Measurements from ENCODE around the gene PRPF19.

The PRPF19 gene

DNA sequence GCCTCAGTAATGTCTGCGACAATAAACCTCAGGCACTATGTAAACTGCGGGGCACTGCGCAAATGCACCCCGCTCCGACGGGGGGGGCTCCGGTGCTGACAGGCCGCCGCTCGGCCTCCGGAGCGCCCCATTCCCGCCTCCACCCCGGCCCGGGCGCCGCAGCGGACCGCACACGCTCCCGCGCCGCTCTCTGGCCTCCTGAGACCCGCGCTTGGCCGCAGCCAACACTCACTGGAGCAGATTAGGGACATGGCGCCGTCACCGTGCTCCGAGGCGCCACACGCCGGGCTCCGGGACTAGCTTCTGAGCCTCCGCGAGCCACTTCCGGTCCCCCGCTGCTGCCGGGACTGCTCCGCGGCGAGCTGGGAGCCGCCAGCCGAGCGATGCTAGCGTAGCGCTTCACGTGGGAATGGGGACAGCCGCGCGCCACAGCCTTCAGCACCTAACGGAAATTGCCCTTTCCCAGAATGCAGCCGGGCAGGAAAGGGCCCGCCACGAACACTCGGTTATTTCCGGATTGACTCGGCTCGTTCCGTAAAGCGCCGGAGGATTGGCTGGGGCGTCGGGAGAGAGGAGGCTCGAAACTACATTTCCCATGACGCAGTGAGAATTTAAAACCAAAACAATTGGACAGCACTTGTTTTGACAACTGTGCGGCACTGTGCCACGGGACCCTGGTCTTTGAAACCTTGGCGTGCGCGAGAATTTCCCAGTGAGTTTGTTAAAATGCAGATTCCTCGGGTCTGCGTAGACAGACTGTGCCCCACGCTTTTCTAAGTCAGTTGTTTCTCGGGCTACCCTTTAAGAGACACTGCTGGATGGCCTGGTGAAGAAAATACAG is at the start of gene PRPF19:
PRPF19 (minus strand) TSS at position 454 of the 841 bp plus-strand sequence; CDS start at position 251, 203 bp downstream.
- peak; percentile 97 for DNase-seq (ENCODE audit: low read depth in 2 of 2)

DNA sequence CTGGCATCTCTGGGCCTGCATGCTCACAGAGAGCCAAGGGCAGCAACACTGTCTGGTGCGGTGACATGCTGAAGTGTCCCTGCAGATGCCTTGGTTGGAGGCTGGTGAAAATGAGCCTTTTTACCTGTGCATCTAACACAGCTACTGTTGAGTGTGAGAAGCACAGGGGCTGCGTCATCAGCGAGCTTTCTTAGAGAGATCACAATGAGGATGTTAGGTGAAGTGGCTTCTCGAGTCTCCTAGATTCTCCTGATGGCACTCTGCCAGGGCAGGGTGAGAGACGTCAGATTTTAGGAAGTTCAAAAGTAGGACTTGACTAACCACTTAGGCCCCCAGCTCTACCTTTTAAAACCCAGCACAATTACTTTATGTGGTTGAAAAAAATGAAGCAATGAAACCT is 49.2 kb upstream of the PRPF19 start:
- no peak for DNase-seq (ENCODE audit: low read depth in 2 of 2)

- DNase-seq (ENCODE audit: low read depth in 2 of 2): no peak
Measured at GRCh38 chr11:60954421-60954820, 48.0 kb upstream of the PRPF19 start.

GRCh38 chr11:60953781-60954180 is 47.4 kb upstream of the PRPF19 start:
- no peak for DNase-seq (ENCODE audit: low read depth in 2 of 2)

GRCh38 chr11:60952742-60953170 is 46.4 kb upstream of the PRPF19 start:
- no peak for DNase-seq (ENCODE audit: low read depth in 2 of 2)

DNA sequence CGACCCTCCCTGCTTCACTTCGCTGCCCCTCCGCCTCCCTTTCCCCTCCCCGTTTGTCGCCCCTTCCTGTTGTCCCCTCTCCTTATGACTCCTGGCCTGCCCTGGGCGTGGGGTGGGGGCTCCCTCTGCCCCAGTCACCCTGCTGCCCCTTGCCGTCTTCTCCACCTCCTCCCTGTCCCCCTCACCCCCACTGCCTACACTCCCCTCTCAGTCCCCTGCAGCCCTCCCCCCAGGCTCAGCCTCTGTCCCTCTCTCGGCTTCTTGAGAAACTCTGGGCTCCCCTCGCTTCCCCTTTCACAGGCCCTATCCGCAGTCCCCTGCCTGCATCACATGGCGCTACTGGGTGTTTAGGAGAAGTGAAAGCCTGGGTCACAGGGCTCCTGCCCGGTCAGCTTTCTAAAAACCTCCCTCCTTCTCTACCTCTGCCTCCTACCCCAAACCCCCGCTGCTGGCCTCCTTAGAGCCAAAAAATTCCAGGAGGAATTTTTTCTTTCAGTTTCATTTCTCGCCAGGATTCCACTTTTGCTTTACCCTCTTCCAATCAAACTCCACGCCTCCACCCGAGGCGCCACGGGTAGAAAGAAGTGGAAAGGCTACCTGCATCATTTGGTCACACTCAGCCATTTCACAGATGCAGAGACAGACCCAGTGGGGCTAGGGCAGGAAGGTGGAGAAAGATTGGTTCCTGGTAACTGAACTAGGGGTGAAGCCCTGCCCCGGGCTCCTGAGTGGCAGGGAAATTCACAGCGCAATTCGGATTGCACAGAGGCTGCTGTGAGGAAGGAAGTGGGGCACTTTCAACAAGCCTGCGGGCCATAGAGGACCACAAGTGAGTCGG is 45.7 kb upstream of the PRPF19 start, which contains the start of gene SLC15A3:
SLC15A3 (minus strand) TSS at position 273 of the 838 bp plus-strand sequence. CDS start 625 bp downstream, outside the sequence.
- no peak for DNase-seq (ENCODE audit: low read depth in 2 of 2)

- DNase-seq (ENCODE audit: low read depth in 2 of 2): no peak
Measured at GRCh38 chr11:60951606-60951903, 45.2 kb upstream of the PRPF19 start.

DNA sequence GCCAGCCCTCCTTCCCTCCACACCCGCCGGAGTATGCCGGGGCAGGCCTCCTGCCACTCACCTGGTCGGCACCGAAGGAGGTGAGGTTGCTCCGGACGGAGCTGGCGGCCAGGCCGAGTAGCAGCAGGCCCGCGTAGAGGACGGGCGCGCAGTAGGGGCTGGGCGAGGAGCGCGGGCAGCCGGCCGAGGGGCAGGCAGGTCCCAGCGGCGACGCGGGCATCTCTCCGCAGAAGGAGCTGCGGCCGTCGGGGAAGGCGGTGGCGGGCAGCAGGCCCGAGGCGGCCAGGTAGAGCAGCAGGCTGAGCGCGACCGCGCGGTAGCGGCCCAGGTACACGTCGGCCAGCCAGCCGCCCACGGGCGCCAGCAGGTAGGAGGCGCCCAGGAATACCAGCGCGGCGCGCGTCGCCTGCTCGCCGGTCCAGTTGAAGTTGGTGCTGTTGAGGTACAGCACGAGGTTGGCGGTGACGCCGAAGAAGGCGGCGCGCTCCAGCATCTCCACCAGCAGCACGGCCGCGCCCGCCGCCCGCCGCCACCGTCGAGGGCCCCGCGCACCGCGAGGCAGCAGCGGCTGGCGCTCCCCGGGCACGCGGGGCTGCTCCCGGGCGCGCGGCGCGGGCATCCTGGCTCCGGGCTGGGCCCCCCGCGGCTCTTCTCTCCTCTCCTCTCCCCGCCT is 44.7 kb upstream of the PRPF19 start:
- no peak for DNase-seq (ENCODE audit: low read depth in 2 of 2)

- no peak for DNase-seq (ENCODE audit: low read depth in 2 of 2)
Measured at GRCh38 chr11:60950024-60950423, 43.6 kb upstream of the PRPF19 start.

DNA sequence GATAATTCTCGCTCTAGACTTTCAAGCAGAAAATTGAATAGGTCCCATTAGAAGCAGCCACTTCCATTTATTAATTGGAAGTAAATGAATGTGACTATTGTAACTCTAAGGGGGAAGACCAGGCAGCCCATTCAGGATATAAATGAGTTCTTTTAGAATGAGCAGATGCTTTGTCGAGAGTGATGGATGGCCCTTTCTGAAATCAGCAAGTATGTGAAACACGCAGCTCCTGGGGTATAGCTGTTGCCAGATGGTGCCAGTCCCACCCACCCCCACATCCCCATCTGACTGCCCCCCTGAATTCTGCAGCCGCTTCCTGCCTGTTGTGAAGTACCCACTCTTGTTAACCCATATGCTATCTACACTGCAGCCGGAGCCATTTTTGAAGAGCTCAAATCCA is 41.9 kb upstream of the PRPF19 start:
- DNase-seq (ENCODE audit: low read depth in 2 of 2): no peak

GRCh38 chr11:60947700-60948099 is 41.3 kb upstream of the PRPF19 start:
- no peak for DNase-seq (ENCODE audit: low read depth in 2 of 2)

DNA sequence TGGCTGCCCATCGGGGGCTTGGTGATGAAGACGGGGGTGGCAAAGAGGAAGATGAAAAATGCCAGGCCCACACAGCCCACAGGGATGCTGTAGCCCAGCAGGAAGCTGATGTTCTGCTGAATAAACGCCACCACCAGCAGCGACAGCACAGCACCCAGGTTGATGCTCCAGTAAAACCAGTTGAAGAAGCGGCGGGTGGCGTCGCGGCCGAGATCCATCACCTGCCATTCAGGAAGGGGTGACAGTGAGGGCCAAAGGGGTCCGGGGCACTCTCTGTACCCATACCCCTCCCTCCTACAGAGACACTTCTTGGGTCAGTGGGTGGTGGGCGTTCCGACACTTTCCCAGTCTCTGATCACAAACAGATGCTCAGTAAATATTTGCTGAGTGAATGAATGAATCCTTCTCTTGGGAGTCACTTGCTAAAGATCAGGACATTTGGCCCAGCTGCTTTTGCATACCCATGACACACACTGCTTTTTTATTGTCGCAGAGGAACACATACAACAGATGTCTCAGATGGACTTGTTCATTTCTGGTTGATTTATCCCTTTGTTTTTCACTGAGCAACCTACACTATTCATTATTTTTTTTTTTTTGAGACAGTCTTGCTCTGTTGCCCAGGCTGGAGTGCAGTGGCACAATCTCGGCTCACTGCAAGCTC is 40.3 kb upstream of the PRPF19 start:
- DNase-seq (ENCODE audit: low read depth in 2 of 2): no peak

- DNase-seq (ENCODE audit: low read depth in 2 of 2): no peak
Measured at GRCh38 chr11:60945295-60945667, 38.9 kb upstream of the PRPF19 start.

DNA sequence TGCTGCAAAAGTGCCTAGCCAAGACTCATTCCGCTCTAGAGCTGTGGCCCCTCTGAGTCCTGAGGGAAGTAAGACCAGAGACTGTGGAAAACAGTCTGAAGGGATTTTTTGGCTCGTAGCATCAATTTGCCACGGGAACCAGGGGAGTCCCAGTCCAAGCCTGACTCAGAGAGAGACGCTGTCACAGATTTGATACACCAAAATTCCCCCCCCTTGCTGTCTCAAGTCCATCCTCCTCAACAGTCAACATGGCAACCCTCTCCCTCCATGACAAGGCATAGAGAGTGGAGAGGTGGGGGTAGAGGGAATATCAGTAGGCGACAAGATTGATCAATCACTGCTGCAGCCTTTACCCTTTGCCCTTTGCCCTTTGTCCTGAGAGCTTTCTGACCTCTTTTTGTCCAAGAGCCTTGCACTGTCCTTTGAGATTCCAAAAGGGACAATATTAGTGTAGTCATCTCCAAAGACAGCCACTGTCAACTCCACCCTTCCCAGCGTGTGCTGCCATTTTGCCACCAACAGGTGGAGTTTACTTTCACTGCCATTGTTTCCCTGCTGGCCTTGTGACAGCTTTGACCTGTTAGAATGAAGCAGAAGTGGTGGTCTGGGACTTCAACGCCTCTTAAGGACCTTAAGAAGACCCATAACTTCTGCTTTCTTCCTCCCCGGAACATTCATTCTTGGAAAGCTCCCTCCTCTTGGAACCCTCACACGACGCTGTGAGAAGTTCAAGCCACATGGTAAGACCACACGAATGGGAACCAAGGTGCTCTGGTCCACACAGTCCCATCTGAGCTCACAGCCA is 38.3 kb upstream of the PRPF19 start:
- no peak for DNase-seq (ENCODE audit: low read depth in 2 of 2)

DNA sequence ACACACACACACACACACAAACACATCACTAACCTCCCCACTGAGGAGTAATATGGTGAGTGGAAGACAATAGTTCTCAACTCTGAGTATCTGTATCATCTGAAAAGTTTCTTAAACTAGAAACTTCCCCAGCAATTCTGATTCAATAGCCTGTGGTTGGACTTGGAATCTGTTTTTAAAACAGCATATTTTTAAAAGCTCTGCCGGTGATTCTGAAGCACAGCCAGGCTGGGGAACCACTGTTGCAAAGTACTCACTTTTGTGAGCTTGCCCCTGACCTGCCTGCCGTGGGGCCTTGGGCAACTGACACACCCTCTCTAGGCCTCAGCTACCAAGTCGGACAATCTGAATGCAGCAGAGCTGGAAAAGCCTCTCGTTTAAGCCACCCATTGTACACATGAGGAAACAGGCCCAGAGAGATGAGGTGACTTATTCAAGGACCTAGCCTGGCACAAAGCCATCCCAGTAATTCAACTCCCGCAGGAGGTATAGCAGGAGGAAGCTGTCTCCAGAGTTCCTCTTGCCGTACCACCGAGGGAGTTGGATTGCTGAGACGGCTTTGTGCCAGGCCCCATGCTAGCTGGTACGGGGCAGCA is 36.7 kb upstream of the PRPF19 start:
- no peak for DNase-seq (ENCODE audit: low read depth in 2 of 2)

DNA sequence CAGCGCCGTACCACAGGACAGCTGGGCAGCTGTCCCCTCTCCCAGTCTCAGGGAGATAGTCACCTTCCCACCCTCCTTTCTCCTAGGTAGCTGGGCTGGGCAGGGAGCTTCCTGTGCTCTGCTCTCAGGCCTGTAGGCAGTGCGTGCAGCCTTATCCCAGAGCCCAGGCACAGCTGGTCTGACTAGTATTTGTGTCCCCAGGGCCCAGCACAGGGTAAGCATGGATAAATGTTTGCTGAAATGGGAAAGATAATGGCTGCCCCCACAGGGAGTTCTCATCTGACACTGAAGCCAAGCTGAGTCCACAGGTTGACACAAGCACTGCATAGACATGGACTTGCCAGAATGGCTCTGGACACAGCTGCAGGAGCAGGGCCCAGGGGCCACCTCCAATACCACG is 35.8 kb upstream of the PRPF19 start:
- no peak for DNase-seq (ENCODE audit: low read depth in 2 of 2)

DNA sequence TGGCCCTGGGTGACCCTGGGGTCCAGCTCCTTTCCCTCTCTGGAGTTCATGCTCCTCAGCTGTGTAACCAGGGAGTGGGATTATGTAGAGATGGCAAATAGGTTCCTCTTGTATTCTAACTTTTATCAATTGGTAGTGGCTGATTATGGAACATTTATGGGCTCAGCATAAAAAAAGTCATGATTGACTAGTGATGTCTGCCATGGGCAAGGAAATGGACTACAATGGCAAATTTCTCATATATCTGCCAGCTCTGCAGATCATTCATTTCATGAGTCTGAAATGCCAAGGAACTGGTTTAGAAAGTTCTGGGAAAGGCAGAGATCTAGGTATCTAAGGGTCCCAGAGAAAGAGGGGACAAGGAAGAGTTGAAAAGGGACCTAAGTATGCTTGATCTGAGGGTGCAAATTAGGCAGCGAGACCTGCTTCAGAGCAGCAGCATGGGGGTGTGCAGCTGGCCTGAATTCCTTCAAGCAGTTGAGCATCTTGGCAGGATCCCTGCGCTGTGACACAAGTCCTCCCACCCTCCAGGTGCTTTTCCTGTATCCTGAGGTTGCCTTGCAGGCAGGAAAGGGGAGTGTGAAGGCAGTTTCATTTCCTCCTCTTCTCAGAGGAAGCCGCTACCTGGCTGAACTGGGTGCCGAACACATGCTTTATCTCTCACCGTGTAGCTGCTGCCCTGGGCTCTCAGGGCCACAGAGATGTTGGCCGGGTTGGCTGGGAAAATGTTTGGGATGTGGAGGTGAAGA is 35.2 kb upstream of the PRPF19 start:
- no peak for DNase-seq (ENCODE audit: low read depth in 2 of 2)

- no peak for DNase-seq (ENCODE audit: low read depth in 2 of 2)
Measured at GRCh38 chr11:60939855-60940254, 33.5 kb upstream of the PRPF19 start.

DNA sequence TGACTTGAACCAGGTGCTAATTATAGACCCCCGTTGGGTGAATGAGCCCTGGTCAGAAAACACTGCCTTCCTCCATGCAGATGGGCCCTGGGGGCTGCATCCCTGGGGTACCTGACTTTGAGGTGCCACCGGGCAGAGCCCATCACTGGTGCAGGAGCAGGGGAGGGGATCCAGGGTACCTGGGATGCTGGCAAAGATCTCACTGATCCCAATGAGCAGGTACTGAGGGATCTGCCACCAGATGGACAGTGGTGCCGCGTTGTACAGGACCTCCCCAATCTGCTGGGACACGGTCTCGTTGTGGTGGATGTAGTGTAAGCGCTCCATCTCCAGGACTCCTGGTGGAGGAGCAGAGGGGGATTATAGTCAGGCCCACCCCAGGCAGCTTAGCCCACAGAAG is 32.9 kb upstream of the PRPF19 start:
- DNase-seq (ENCODE audit: low read depth in 2 of 2): no peak

- DNase-seq (ENCODE audit: low read depth in 2 of 2): no peak
Measured at GRCh38 chr11:60938500-60938899, 32.1 kb upstream of the PRPF19 start.

All from stimulated activated CD8-positive, alpha-beta memory T cell treated with anti-CD3 and anti-CD28 coated beads, Interleukin-15, amount 100 ng/mL, for 48 hours (primary cell).